UCSD-AML1 (cell line): ENCODE measurements around the gene HERC4.
"Not testable (repeated sequence)": the region's sequence is repeated elsewhere in the genome, so short reads cannot be mapped to it uniquely, and the experiment has no call there.

Source experiments
- DNase-seq: peaks from one replicate; lab custom pipeline; 2025; ENCODE audit not compliant: unreplicated experiment; lab: John Stamatoyannopoulos, UW

HERC4 gene

DNA sequence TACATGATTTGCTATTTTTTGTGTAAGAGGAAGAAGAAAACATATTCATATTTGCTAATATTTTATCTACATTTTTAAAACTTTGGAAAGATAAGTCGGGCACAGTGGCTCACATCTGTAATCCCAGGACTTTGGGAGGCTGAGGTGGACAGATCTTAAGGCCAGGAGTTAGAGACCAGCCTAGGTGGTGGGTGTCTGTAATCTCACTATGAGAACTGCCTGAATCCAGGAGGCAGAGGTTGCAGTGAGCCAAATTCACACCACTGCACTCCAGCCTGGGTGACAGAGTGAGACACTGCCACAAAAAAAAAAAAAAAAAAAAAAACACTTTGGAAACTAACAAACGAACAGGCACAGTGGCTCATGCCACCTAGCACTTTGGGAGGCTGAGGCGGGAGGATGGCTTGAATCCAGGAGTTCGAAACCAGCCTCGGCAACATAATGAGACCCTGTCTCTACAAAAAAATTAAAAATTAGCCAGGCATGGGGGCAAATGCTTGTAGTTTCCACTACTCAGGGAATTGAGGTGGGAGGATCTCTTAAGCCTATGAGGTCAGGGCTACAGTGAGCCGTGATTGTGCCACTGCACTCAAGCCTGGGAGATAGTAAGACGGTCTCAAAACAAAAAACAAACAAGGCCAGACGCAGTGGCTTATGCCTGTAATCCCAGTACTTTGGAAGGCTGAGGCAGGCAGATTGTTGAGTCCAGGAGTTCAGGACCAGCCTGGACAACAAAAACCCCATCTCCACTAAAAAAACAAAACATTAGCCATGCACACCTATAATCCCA, 25.6 kb downstream of the HERC4 start:
- no peak for DNase-seq

DNA sequence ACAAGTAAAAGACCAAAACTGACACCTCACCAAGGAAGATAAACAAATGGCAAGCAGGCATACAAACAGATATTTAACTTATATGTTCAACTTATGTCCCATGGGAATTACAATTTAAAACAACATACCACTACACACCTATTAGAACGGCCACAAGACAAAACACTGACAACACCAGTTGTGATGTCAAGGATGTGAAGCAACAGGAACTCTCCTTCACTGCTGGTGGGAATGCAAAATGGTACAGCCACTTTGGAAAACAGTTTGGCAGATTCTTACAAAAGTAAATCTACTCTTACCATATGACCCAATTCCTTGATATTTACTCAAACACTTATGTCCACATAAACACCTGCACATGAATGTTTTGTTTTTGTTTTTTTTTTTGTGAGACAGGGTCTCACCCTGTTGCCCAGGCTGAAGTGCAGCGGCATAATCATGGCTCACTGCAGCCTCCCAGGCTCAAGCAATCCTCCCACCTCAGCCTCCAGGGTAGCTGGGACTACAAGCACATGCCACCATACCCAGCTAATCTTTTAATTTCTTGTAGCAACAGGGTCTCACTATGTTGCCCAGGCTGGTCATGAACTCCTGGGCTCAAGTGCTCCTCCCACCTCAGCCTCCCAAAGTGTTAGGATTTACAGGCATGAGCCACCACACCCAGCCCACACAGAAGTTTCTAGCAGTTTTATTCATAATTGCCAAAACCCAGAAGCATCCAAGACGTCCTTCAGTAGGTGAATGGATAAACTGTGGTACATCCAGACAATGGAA, 27.3 kb downstream of the HERC4 start:
- no peak for DNase-seq

DNA sequence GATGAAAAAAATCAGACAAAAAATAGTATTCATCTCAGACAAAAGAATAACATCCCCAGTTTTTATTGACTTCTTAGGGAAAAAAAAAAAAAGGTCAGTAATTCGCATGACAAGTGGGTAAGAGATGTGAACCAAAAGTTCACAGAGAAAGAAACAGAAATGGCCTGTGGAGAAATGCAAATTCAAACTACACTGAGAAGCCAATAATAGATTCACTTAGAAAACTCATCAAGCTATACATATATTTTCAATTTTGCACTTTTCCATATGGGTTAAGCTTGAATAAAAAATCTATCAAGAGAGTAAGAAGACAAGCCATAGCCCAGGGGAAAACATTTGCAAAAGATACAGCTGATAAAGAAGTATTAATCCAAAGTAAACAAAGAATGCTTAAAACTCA, 28.0 kb downstream of the HERC4 start:
- DNase-seq, result no peak

GRCh38 chr10:68046642-68047041, 28.4 kb downstream of the HERC4 start:
- DNase-seq, result no peak

DNA sequence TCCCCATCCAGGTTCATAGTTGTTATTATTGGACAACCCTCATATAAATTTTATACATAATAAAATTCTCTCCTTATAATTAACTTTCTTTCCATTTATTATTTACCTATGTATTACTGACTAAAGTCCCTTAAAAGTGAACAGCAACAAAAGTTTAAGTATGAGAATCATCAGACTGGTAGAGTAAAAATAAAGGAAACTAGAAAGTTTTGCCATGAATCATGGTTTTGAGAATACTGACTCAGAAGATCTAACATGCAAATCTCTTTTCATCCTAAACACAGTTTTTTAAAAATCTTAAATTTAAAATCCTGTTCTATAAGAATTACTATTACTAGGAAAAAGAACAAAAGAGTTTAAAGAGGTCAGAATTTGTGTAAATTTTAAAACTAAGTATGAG, 32.1 kb downstream of the HERC4 start:
- no peak for DNase-seq

DNA sequence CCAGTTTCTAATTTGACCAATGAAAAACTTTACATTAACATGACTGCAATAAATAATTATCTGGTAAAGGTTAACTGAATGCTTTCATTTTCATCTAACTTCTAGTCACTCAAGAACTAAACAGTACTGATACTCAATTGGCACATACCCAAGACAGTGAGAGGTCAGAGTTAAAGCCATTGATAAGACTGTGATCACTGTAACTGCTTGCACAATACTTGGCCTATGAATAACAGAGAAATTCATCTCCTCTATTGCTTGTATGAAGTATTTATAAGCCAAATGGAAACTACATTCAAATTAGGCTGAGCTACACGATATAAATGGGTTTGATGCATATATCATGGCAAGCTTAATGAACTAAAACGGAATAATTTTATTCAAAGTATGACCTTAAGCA, 43.0 kb downstream of the HERC4 start:
- DNase-seq, result no peak

- no peak for DNase-seq
Observed at GRCh38 chr10:68027429-68027828, 47.7 kb downstream of the HERC4 start.

DNA sequence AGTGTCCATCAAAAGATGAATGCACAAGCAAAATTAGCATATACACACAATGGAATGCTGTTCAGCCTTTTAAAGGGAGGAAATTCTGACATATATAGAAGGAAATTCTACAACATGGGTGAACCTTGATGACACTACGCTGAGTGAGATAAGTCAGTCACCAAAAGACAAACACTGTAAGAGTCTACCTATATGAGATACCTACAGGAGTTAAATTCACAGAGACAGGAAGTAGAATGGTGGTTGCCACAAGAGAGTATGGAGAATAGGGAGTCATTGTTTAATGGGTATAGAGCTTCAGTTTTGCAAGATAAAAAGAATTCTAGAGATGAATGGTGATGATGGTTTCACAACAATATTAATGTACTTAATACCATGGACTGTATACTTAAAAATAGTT, 51.8 kb downstream of the HERC4 start:
- no peak for DNase-seq

- not testable (repeated sequence) for DNase-seq
Observed at GRCh38 chr10:68022324-68022723, 52.8 kb downstream of the HERC4 start.

DNA sequence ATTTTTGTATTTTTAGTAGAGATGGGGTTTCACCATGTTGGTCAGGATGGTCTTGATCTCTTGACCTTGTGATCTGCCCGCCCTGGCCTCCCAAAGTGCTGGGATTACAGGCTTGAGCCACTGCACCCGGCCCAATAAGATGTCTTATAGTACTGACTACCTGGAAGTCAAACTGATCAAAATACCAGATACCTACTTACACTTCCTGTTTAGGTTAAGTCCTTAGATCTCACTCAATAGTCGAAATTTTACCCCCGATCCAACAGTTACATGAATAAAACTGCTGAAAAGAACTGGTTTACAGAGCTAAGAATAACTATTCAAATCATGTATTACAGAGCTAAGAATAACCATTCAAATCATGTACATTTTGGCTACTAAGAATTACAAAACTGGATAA, 58.6 kb downstream of the HERC4 start:
- DNase-seq, result not testable (repeated sequence)

DNA sequence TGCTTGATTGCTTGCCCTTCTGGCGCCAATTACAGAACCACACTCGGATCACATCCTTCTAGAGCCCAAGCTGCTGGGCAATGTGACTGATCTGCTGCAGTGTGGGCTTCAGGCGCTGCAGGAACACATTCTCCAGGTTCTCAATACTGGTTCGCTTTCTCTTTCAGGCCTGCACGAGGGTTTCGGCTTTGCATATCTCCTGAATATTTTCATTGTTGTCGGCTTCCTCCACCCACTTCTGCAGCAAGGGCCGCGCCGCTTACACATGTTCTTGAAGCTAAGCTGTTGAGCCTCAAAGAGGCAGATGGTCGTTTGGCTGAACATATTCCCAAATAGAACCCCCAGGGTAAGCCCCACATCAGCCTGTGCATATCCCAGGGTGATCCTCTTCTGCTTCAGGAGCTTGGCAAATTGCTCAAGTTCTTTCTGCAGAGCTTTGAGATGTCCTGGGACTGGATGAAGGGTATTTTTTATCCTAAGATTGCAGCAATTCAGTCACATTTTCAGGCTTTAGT, 64.6 kb downstream of the HERC4 start:
- DNase-seq, result no peak

- DNase-seq, result no peak
Observed at GRCh38 chr10:68007356-68007755, 67.7 kb downstream of the HERC4 start.

- DNase-seq, result no peak
Observed at GRCh38 chr10:68001539-68001938, 73.5 kb downstream of the HERC4 start.

DNA sequence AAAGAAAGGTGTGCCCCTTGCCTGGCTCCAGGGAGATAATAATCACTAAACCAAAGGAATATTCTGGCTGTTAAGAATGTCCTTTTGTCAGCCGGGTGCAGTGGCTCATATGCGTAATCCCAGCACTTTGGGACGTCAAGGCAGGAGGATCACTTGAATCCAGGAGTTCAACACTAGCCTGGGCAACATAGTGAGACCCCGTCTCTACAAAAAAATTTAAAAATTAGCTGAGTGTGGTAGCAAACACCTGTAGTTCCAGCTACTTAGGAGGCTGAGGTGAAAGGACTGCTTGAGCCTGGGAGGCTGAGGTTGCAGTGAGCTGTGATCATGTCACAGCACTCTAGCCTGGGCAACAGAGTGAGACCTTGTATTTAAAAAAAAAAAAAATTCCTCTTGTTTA, 74.1 kb downstream of the HERC4 start:
- DNase-seq, result no peak

- DNase-seq, result no peak
Observed at GRCh38 chr10:67990093-67990492, 85.0 kb downstream of the HERC4 start.

DNA sequence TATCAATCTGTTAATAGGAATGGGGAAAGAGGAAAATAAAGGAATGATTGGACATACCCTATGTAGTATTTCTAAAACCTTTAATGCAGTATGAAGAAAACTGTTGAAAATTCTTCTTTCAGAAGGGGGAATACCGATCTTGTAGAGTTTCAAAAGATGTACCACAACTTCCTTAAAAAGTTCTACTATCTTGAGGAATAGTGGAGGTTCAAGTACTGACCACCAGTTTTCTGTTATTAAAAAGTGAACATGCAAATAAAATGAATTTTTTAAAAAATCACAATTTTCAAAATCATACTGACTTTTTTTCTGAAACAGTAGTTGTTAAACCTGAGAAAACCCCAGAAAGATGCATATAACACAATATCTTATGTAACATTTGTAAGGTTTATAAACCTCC, 86.5 kb downstream of the HERC4 start:
- no peak for DNase-seq

DNA sequence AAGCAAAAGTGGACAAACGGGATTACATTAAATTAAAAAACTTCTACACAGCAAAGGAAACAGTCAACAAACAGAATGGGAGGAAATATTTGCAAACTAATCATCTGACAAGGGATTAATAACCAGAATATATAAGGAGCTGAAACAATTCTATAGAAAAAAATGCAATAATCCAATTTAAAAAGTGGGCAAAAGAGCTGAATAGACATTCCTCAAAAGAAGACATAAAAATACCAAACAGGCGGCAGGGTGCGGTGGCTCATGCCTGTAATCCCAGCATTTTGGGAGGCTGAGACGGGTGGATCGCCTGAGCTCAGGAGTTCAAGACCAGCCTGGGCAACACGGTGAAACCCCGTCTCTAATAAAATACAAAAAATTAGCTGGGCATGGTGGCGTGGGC, 92.5 kb downstream of the HERC4 start:
- not testable (repeated sequence) for DNase-seq

DNA sequence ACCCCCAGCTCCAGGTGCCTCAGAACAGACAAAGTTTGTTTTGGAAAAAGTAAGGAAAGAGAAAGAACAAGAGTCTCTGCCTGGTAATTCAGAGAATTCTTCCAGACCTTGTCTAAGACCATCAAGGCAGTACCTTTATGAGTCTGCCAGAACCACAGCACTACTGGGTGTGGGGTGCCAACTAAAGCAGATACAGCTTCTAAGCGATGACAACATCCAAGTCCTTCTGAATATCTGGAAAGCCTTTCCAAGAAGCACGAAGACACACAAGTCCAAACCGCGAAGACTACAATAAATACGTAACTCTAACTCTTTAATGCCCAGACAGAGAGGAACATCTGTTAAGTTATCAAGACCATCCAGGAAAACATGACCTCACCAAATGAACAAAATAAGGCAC, 96.3 kb downstream of the HERC4 start:
- DNase-seq, result no peak

DNA sequence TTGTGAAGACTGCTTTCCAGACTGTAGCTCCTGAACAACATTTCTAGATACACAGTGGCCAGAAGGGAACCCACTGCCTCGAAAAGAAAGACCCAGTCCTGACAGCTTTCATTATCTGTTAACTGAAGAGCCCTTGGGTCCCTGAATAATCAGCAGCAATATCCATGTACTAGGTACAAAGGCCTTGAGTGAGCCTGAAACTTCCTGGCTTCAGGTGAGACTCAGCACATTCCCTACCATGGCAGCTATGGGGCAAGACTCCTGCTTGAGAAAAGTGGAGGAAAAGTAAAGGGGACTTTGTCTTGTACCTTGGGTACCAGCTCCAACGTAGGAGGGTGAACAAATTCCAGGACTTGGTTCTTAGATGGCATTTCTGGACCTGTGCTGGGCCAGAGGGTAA, 97.8 kb downstream of the HERC4 start:
- DNase-seq, result no peak

- no peak for DNase-seq
Observed at GRCh38 chr10:67976292-67977245, 98.5 kb downstream of the HERC4 start.

- DNase-seq, result no peak
Observed at GRCh38 chr10:67975871-67976270, 99.2 kb downstream of the HERC4 start.
